H1 (cell line): ENCODE results near the gene GALNT12. TPM values are rescaled to one million over a fixed set of nuclear protein-coding genes. Genes with fewer than 3 reads are reported as not detected.

Experiments
- CTCF ChIA-PET: fragments of 300-600 bp; sonication (Branson Sonifier 250); formaldehyde crosslinking; loops from one replicate; lab custom pipeline; 2021; ENCODE audit not compliant: partially characterized antibody; lab: Charles Lee
- POLR2A ChIA-PET: fragments of 300-600 bp; sonication (Branson Sonifier 250); formaldehyde crosslinking; loops from one replicate; lab custom pipeline; 2021; ENCODE audit warnings: inconsistent platforms; ENCODE audit not compliant: partially characterized antibody; lab: Charles Lee
- DNase-seq, 2 experiments: peaks; one replicate each; pipeline versions ENCODE4 v3.0.0 to v3.0.0-alpha.2; 2010 to 2022; ENCODE audit warnings: low spot score in 2 of 2, low read depth in 1 of 2, mixed read lengths in 1 of 2
- FAIRE-seq: peaks from 2 replicates; lab custom pipeline; 2011; peaks lifted over from hg19 to GRCh38; lab: Jason Lieb, UNC
- H2AFZ ChIP-seq: 2 replicates; pipeline ENCODE4 v1.8.1; 2012; ENCODE audit warnings: low read length, inconsistent platforms
- H2AK5ac ChIP-seq: 2 replicates; pipeline ENCODE4 v1.6.1; 2013; ENCODE audit warnings: low read depth, low read length
- H2BK120ac ChIP-seq: replicated peaks from 2 replicates; pipeline ENCODE3; 2013; ENCODE audit warnings: low read depth, low read length, inconsistent platforms
- H2BK12ac ChIP-seq: 2 replicates; pipeline ENCODE4 v1.6.1; 2013; ENCODE audit warnings: low read depth, low read length
- H2BK15ac ChIP-seq: 2 replicates; pipeline ENCODE4 v1.6.1; 2013; ENCODE audit warnings: low read length
- H2BK20ac ChIP-seq: 2 replicates; pipeline ENCODE4 v1.6.1; 2013; ENCODE audit warnings: low read length
- H2BK5ac ChIP-seq: 2 replicates; pipeline ENCODE4 v1.6.1; 2013; ENCODE audit warnings: low read depth, low read length
- H3K14ac ChIP-seq: 2 replicates; pipeline ENCODE4 v1.6.1; 2013; ENCODE audit warnings: inconsistent platforms; ENCODE audit not compliant: insufficient read length
- H3K18ac ChIP-seq: 2 replicates; pipeline ENCODE4 v1.6.1; 2013; ENCODE audit warnings: low read length; ENCODE audit errors: extremely low read depth
- H3K23ac ChIP-seq: 2 replicates; pipeline ENCODE4 v1.6.1; 2013; ENCODE audit warnings: inconsistent platforms; ENCODE audit not compliant: insufficient read length
- H3K23me2 ChIP-seq: 2 replicates; pipeline ENCODE4 v1.6.1; 2013; ENCODE audit warnings: low read depth, low read length
- H3K27ac ChIP-seq: 2 replicates; pipeline ENCODE4 v1.6.1; 2011; ENCODE audit warnings: low read depth, low read length, inconsistent platforms
- H3K27me3 ChIP-seq, 4 experiments: replicated peaks in 1 of 4; 1 replicate in 1 of 4; 2 replicates in 3 of 4; pipeline versions ENCODE4 v1.6.1 to v1.8.1; 2011 to 2013; ENCODE audit warnings: low read length in 3 of 4, mild to moderate bottlenecking in 3 of 4, inconsistent platforms in 2 of 4, mixed read lengths in 2 of 4, moderate library complexity in 1 of 4; ENCODE audit not compliant: control insufficient read depth in 3 of 4, insufficient read depth in 3 of 4; ENCODE audit errors: extremely low read depth in 1 of 4
- H3K36me3 ChIP-seq, 4 experiments: 2 replicates each; pipeline versions ENCODE4 v1.6.1 to v1.8.1; 2011 to 2013; ENCODE audit warnings: mild to moderate bottlenecking in 4 of 4, low read length in 3 of 4, moderate library complexity in 2 of 4, control low read depth in 1 of 4, inconsistent platforms in 1 of 4; ENCODE audit not compliant: insufficient read depth in 4 of 4, control insufficient read depth in 2 of 4
- H3K4ac ChIP-seq: replicated peaks from 2 replicates; pipeline ENCODE3; 2013; ENCODE audit warnings: low read length, low read depth, mixed read lengths, inconsistent platforms; ENCODE audit not compliant: insufficient read length
- H3K4me1 ChIP-seq, 4 experiments: replicated peaks in 1 of 4; 1 replicate in 1 of 4; 2 replicates in 3 of 4; pipeline versions ENCODE4 v1.6.1 to v1.8.1; 2011 to 2013; ENCODE audit warnings: low read length in 3 of 4, inconsistent platforms in 2 of 4, mixed read lengths in 1 of 4; ENCODE audit not compliant: insufficient read depth in 4 of 4, control insufficient read depth in 3 of 4
- H3K4me2 ChIP-seq, 2 experiments: 2 replicates each; pipeline versions ENCODE4 v1.6.1 to v1.8.1; 2011 to 2013; ENCODE audit warnings: low read depth in 2 of 2, low read length in 2 of 2, control low read depth in 1 of 2, inconsistent platforms in 1 of 2, mild to moderate bottlenecking in 1 of 2; ENCODE audit not compliant: insufficient read depth in 1 of 2
- H3K4me3 ChIP-seq, 4 experiments: fragments of 200-600, 300-600 bp in 1 of 4; sonication (generic), shearing (Covaris generic), sonication (Bioruptor Twin) in 1 of 4; 2 replicates each; pipeline versions ENCODE4 v1.5.1 to v1.8.1; 2011 to 2016; ENCODE audit warnings: low read length in 4 of 4, low read depth in 3 of 4, control low read depth in 2 of 4, inconsistent platforms in 2 of 4, mild to moderate bottlenecking in 2 of 4, mixed read lengths in 1 of 4, moderate library complexity in 1 of 4; ENCODE audit not compliant: insufficient read depth in 2 of 4; ENCODE audit errors: extremely low read depth in 1 of 4
- H3K56ac ChIP-seq: replicated peaks from 2 replicates; pipeline ENCODE3; 2013; ENCODE audit warnings: low read depth, mild to moderate bottlenecking, mixed read lengths, low read length, inconsistent platforms; ENCODE audit not compliant: insufficient read length
- H3K79me1 ChIP-seq: 2 replicates; pipeline ENCODE4 v1.6.1; 2013; ENCODE audit warnings: low read depth, low read length, control low read depth
- H3K79me2 ChIP-seq, 2 experiments: 2 replicates each; pipeline versions ENCODE4 v1.6.1 to v1.8.1; 2012 to 2013; ENCODE audit warnings: low read length in 2 of 2, mild to moderate bottlenecking in 2 of 2, inconsistent platforms in 1 of 2; ENCODE audit not compliant: insufficient read depth in 2 of 2, control insufficient read depth in 1 of 2
- H3K9ac ChIP-seq, 4 experiments: replicated peaks in 1 of 4; 1 replicate in 1 of 4; 2 replicates in 3 of 4; pipeline versions ENCODE4 v1.6.1 to v1.8.1; 2011 to 2013; ENCODE audit warnings: low read depth in 3 of 4, low read length in 3 of 4, control low read depth in 2 of 4, mild to moderate bottlenecking in 2 of 4, moderate library complexity in 2 of 4, inconsistent platforms in 1 of 4; ENCODE audit errors: extremely low read depth in 1 of 4
- H3K9me3 ChIP-seq, 2 experiments: 2 replicates each; pipeline versions ENCODE4 v1.6.1 to v1.8.1; 2012 to 2013; ENCODE audit warnings: mild to moderate bottlenecking in 2 of 2, moderate library complexity in 2 of 2, control low read depth in 1 of 2, inconsistent platforms in 1 of 2, low read depth in 1 of 2, low read length in 1 of 2, mixed read lengths in 1 of 2; ENCODE audit not compliant: insufficient read depth in 2 of 2
- H4K20me1 ChIP-seq, 2 experiments: replicated peaks in 1 of 2; 2 replicates each; pipeline versions ENCODE3 to v1.8.1; 2011 to 2013; ENCODE audit warnings: inconsistent platforms in 2 of 2, low read length in 2 of 2, mild to moderate bottlenecking in 1 of 2; ENCODE audit not compliant: insufficient read depth in 2 of 2, control insufficient read depth in 1 of 2
- H4K5ac ChIP-seq: 2 replicates; pipeline ENCODE4 v1.6.1; 2013; ENCODE audit warnings: low read length, low read depth, mixed read lengths, inconsistent platforms; ENCODE audit not compliant: insufficient read length
- H4K8ac ChIP-seq: 2 replicates; pipeline ENCODE4 v1.8.0; 2013; ENCODE audit warnings: mild to moderate bottlenecking, moderate library complexity, low read length, inconsistent platforms; ENCODE audit not compliant: insufficient read depth; ENCODE audit errors: extremely low read depth
- H4K91ac ChIP-seq: replicated peaks from 2 replicates; pipeline ENCODE3; 2013; ENCODE audit warnings: low read length, mixed read lengths, inconsistent platforms; ENCODE audit not compliant: insufficient read length
- BACH1 ChIP-seq: IDR thresholded peaks from 2 replicates; pipeline ENCODE4 v1.6.1; 2012; ENCODE audit warnings: low read length, improper control_type of control experiment
- HDAC2 ChIP-seq, 2 experiments: fragments of 300-600 bp in 1 of 2; sonication (generic) in 1 of 2; IDR thresholded peaks; 2 replicates each; pipeline ENCODE4 v1.6.1; 2011 to 2012; ENCODE audit warnings: low read depth in 2 of 2, low read length in 2 of 2, mild to moderate bottlenecking in 2 of 2, moderate library complexity in 2 of 2, borderline replicate concordance in 1 of 2, inconsistent platforms in 1 of 2
- SUZ12 ChIP-seq: fragments of 200-600 bp; sonication (generic); IDR thresholded peaks from 2 replicates; pipeline ENCODE4 v1.6.1; 2012; ENCODE audit warnings: mild to moderate bottlenecking, inconsistent platforms, low read length, moderate library complexity, mixed read lengths
- WGBS, 2 experiments: shearing (Covaris generic) in 1 of 2; methylation state at CpG; one replicate each; pipeline versions ENCODE4 v1.1.6 to v1.1.7; 2013 to 2015; ENCODE audit warnings: low lambda C conversion rate in 2 of 2, mixed read lengths in 2 of 2, inconsistent platforms in 1 of 2, low coverage in 1 of 2, missing lambda C conversion rate in 1 of 2; ENCODE audit not compliant: insufficient replicate concordance in 2 of 2, insufficient coverage in 1 of 2, insufficient read length in 1 of 2; ENCODE audit errors: extremely low coverage in 1 of 2, missing lambda C conversion rate in 1 of 2; 5-methylcytosine and 5-hydroxymethylcytosine counted together
- polyA plus RNA-seq, 7 experiments: library from polyadenylated mRNA; depleted of rRNA in 3 of 7; stranded (reverse) in 5 of 7; unstranded in 2 of 7; fragments of >200 nt in 5 of 7; fragments of 200-250 nt in 2 of 7; gene quantifications; 1 replicate in 5 of 7; 2 replicates in 1 of 7; 4 replicates in 1 of 7; pipeline versions ENCODE4 v1.2.1 to v1.2.3, GENCODE V29; 2011 to 2013; ENCODE audit warnings: missing spikeins in 2 of 7, mixed read lengths in 2 of 7
- total RNA-seq: library from RNA; stranded (reverse); fragmentation: NEBNext Ultra II Directional; extraction: Animal tissue kit (Norgen Biotek cat#: 25700); gene quantifications from 2 replicates; pipeline ENCODE4 v1.2.1, GENCODE V29; 2021

GALNT12 gene
- total and polyA plus RNA-seq, 2 of the 8 experiments (the other 6 are each of a cell fraction or from before 2014, with no cell fraction given), result 16.2 to 19.6 TPM

DNA sequence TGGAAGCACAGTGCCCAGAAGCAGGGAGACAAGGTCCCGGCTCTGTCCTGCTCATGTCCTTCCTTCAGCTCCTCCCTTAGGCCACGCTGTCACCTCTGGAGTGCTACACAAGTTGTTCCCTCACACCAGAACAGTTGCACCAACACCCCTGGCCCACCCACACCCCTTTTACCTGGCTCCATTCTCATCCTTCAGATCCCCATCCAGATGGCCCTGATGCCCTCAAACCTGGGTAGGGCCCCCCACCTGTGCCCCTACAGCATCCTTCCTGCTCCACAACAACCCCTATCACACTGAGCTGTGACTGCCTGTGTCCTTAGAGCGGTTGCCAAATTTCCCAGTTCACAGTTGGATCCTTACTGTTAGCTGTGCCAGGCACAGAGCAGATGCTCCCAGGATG lies 40.3 kb upstream of the GALNT12 start:
- Histone ChIP-seq H4K20me1 (peaks cover 0 to 9% of the 10 kb centered on the region in 2 experiments), H3K14ac (no peak overlapping the region), H3K4me3 (no peak overlapping the region), H2BK5ac (no peak overlapping the region), H3K9ac (no peak overlapping the region), H4K8ac (no peak overlapping the region), H3K36me3 (peaks cover 16 to 60% (median 34%) of the 10 kb centered on the region in 4 experiments; a peak in 7 of 8 replicates), H2BK20ac (no peak overlapping the region), H3K23me2 (no peaks in the 10 kb centered on the region), H4K91ac (no peak overlapping the region), H3K18ac (no peak overlapping the region), H3K4me1 (no peaks in the 10 kb centered on the region; a peak in 2 of 7 replicates), H3K27me3 (no peaks in the 10 kb centered on the region), H3K79me1 (no peaks in the 10 kb centered on the region), H3K9me3 (no peaks in the 10 kb centered on the region), H3K4ac (no peak overlapping the region), H3K79me2 (no peaks in the 10 kb centered on the region), H2BK12ac (no peak overlapping the region), H3K4me2 (no peak overlapping the region), H2AFZ (no peak overlapping the region), H3K27ac (no peak overlapping the region), H3K23ac (no peak overlapping the region), H4K5ac (no peak overlapping the region), H2BK120ac (no peak overlapping the region), H2AK5ac (no peak overlapping the region), H3K56ac (no peak overlapping the region), H2BK15ac (no peak overlapping the region)
- 87% methylated on average over 3 of the region's 3 CpGs; no CpG with 5 or more reads in 1 of the 2 experiments for WGBS, 2 experiments
- POLR2A ChIA-PET, result no interaction called here
- FAIRE-seq (no peak), DNase-seq (no peak)
- CTCF ChIA-PET, result interaction anchor here (1.1 to 3.6 kb wide), 2 partner anchors 9 to 19 kb away, joined by 3 to 32 read pairs; no protein-coding TSS in a partner anchor
- TF ChIP-seq SUZ12 (no peak), HDAC2 (IDR thresholded peaks at IDR 0.05; ENCODE audit: borderline replicate concordance in 1 of 2, low read depth in 2 of 2, low read length in 2 of 2) (no peak), BACH1 (no peak)
